ENCODE results near the gene GPRC5D.

Gene GPRC5D

DNA sequence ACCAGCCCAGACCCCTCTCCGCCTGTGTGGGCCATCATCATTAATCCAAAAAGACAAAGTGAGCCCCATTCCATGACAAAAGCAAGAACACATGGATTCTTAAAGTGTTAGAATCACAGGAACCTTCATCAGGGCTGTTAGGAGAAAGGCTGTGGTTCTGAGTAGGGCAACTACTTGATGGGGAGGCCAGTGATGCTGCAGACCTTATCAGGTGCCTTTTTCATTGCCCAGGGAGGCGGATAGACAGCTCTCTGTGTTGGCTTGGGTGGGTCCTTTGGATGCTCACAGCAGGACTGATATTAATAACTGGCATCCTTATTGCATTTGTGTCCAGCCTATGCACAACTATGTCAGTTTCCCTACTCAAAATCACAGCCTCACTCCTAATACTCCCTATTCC is 45.8 kb upstream of the GPRC5D start:
- no peak overlapping the region for H3K4me3 ChIP-seq (ENCODE audit: insufficient read length, low read depth)
- no peaks in the 10 kb centered on the region for H3K9me3 ChIP-seq (ENCODE audit: insufficient read depth, low read length)
- H3K4me1 ChIP-seq (ENCODE audit: insufficient read depth, insufficient read length), result no peaks in the 10 kb centered on the region
- no peak overlapping the region for H3K9ac ChIP-seq (ENCODE audit: insufficient read length, low read depth)
- TF ChIP-seq ZNF274 (IDR thresholded peaks at IDR 0.05; ENCODE audit: low read depth, low read length) (no peak), YY1 (IDR thresholded peaks at IDR 0.05; ENCODE audit: insufficient read depth, insufficient read length) (no peak), SUZ12 (IDR thresholded peaks at IDR 0.05; ENCODE audit: extremely low read depth, insufficient read depth, insufficient read length) (no peak)
- H3K36me3 ChIP-seq (ENCODE audit: insufficient read depth, insufficient read length, low read length), result peaks cover 12% of the 10 kb centered on the region
- DNase-seq (ENCODE audit: low read depth, low spot score), result no peak
- H3K27me3 ChIP-seq (ENCODE audit: insufficient read depth, insufficient read length), result peaks cover 14% of the 10 kb centered on the region

- DNase-seq (ENCODE audit: low read depth, low spot score), result no peak
- Histone ChIP-seq H3K27me3 (ENCODE audit: insufficient read depth, insufficient read length) (peaks cover 8% of the 10 kb centered on the region), H3K4me1 (ENCODE audit: insufficient read depth, insufficient read length) (no peaks in the 10 kb centered on the region), H3K9ac (ENCODE audit: insufficient read length, low read depth) (no peak overlapping the region), H3K36me3 (ENCODE audit: insufficient read depth, insufficient read length, low read length) (peaks cover 12% of the 10 kb centered on the region), H3K4me3 (ENCODE audit: insufficient read length, low read depth) (no peak overlapping the region), H3K9me3 (ENCODE audit: insufficient read depth, low read length) (no peaks in the 10 kb centered on the region)
- TF ChIP-seq ZNF274 (IDR thresholded peaks at IDR 0.05; ENCODE audit: low read depth, low read length) (no peak), YY1 (IDR thresholded peaks at IDR 0.05; ENCODE audit: insufficient read depth, insufficient read length) (no peak), SUZ12 (IDR thresholded peaks at IDR 0.05; ENCODE audit: extremely low read depth, insufficient read depth, insufficient read length) (no peak)
Measured at GRCh38 chr12:12997156-12997555, 45.2 kb upstream of the GPRC5D start.

DNA sequence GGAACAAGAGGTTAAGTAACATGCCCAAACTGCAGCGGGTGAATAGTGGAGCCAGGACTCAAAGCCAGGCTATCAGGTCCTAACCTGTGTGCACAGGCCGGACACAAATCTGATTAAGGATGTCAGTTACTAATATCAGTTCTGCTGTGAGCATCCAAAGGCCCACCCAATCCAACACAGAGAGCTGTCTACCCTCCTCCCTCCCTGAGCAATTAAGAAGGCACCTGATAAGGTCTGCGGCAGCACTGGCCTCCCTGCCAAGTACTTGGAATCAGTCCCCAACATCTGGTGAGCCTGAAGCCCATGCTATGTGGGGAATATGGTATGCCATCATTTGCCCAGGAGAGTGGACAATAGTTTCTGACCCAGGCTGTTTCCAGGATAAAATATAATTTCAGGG is 44.2 kb upstream of the GPRC5D start:
- Histone ChIP-seq H3K4me3 (ENCODE audit: insufficient read length, low read depth) (no peak overlapping the region), H3K27me3 (ENCODE audit: insufficient read depth, insufficient read length) (no peaks in the 10 kb centered on the region), H3K9ac (ENCODE audit: insufficient read length, low read depth) (no peak overlapping the region), H3K9me3 (ENCODE audit: insufficient read depth, low read length) (no peaks in the 10 kb centered on the region), H3K36me3 (ENCODE audit: insufficient read depth, insufficient read length, low read length) (peaks cover 12% of the 10 kb centered on the region), H3K4me1 (ENCODE audit: insufficient read depth, insufficient read length) (no peaks in the 10 kb centered on the region)
- no peak for DNase-seq (ENCODE audit: low read depth, low spot score)
- TF ChIP-seq SUZ12 (IDR thresholded peaks at IDR 0.05; ENCODE audit: extremely low read depth, insufficient read depth, insufficient read length) (no peak), YY1 (IDR thresholded peaks at IDR 0.05; ENCODE audit: insufficient read depth, insufficient read length) (no peak), ZNF274 (IDR thresholded peaks at IDR 0.05; ENCODE audit: low read depth, low read length) (no peak)

DNA sequence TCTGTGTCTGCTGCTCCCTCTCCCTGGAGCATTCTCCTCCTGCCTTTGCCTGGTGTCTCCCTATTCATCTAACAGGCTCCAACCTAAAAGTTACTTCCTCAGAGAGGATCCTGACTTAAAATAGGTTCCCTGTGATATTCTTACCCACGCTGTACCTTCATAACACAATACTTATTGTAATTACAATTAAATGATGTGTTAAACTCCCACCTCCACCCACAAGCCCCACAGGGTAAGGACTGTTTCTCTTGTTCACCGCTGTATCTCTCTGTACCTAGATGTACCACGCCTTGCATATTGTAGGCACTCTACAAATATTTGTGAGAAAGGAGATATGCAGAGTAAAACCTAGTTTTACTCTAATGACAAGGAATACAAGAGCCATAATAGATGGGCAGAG is 43.1 kb upstream of the GPRC5D start:
- Histone ChIP-seq H3K9ac (ENCODE audit: insufficient read length, low read depth) (no peak overlapping the region), H3K27me3 (ENCODE audit: insufficient read depth, insufficient read length) (no peaks in the 10 kb centered on the region), H3K9me3 (ENCODE audit: insufficient read depth, low read length) (no peaks in the 10 kb centered on the region), H3K36me3 (ENCODE audit: insufficient read depth, insufficient read length, low read length) (peaks cover 12% of the 10 kb centered on the region), H3K4me1 (ENCODE audit: insufficient read depth, insufficient read length) (no peaks in the 10 kb centered on the region), H3K4me3 (ENCODE audit: insufficient read length, low read depth) (no peak overlapping the region)
- TF ChIP-seq YY1 (IDR thresholded peaks at IDR 0.05; ENCODE audit: insufficient read depth, insufficient read length) (no peak), SUZ12 (IDR thresholded peaks at IDR 0.05; ENCODE audit: extremely low read depth, insufficient read depth, insufficient read length) (no peak), ZNF274 (IDR thresholded peaks at IDR 0.05; ENCODE audit: low read depth, low read length) (no peak)
- DNase-seq (ENCODE audit: low read depth, low spot score), result no peak

DNA sequence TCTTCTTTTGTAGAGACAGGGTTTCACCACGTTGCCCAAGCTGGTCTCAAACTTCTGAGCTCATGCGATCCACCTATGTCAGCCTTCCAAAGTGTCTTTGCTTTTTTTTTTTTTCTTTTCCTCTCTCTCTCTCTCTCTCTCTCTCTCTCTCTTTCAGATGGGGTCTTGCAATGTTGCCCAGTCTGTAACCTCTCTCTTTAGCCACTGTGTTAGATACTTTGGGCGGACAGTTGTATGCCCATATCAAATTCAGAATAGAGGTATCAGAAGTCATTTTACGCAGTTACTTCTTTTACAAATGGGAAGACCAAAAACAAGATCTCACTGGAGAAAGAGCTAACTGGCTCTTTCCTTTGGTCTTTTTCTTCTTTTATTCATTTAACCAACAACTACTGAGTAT is 41.4 kb upstream of the GPRC5D start:
- TF ChIP-seq YY1 (IDR thresholded peaks at IDR 0.05; ENCODE audit: insufficient read depth, insufficient read length), result no peak
- no peak for TF ChIP-seq ZNF274 (IDR thresholded peaks at IDR 0.05; ENCODE audit: low read depth, low read length)
- TF ChIP-seq SUZ12 (IDR thresholded peaks at IDR 0.05; ENCODE audit: extremely low read depth, insufficient read depth, insufficient read length), result no peak
- H3K4me1 ChIP-seq (ENCODE audit: insufficient read depth, insufficient read length), result no peaks in the 10 kb centered on the region
- DNase-seq (ENCODE audit: low read depth, low spot score), result no peak
- H3K27me3 ChIP-seq (ENCODE audit: insufficient read depth, insufficient read length), result no peaks in the 10 kb centered on the region
- no peaks in the 10 kb centered on the region for H3K9me3 ChIP-seq (ENCODE audit: insufficient read depth, low read length)
- H3K9ac ChIP-seq (ENCODE audit: insufficient read length, low read depth), result no peak overlapping the region
- no peak overlapping the region for H3K4me3 ChIP-seq (ENCODE audit: insufficient read length, low read depth)
- peaks cover 23% of the 10 kb centered on the region for H3K36me3 ChIP-seq (ENCODE audit: insufficient read depth, insufficient read length, low read length)

GRCh38 chr12:12992418-12993130 is 40.6 kb upstream of the GPRC5D start:
- Histone ChIP-seq H3K27me3 (ENCODE audit: insufficient read depth, insufficient read length) (no peaks in the 10 kb centered on the region), H3K4me1 (ENCODE audit: insufficient read depth, insufficient read length) (no peaks in the 10 kb centered on the region), H3K4me3 (ENCODE audit: insufficient read length, low read depth) (no peak overlapping the region), H3K36me3 (ENCODE audit: insufficient read depth, insufficient read length, low read length) (peaks cover 26% of the 10 kb centered on the region), H3K9me3 (ENCODE audit: insufficient read depth, low read length) (no peaks in the 10 kb centered on the region), H3K9ac (ENCODE audit: insufficient read length, low read depth) (no peak overlapping the region)
- no peak for TF ChIP-seq SUZ12 (IDR thresholded peaks at IDR 0.05; ENCODE audit: extremely low read depth, insufficient read depth, insufficient read length)
- no peak for TF ChIP-seq ZNF274 (IDR thresholded peaks at IDR 0.05; ENCODE audit: low read depth, low read length)
- no peak for TF ChIP-seq YY1 (IDR thresholded peaks at IDR 0.05; ENCODE audit: insufficient read depth, insufficient read length)
- DNase-seq (ENCODE audit: low read depth, low spot score), result no peak

DNA sequence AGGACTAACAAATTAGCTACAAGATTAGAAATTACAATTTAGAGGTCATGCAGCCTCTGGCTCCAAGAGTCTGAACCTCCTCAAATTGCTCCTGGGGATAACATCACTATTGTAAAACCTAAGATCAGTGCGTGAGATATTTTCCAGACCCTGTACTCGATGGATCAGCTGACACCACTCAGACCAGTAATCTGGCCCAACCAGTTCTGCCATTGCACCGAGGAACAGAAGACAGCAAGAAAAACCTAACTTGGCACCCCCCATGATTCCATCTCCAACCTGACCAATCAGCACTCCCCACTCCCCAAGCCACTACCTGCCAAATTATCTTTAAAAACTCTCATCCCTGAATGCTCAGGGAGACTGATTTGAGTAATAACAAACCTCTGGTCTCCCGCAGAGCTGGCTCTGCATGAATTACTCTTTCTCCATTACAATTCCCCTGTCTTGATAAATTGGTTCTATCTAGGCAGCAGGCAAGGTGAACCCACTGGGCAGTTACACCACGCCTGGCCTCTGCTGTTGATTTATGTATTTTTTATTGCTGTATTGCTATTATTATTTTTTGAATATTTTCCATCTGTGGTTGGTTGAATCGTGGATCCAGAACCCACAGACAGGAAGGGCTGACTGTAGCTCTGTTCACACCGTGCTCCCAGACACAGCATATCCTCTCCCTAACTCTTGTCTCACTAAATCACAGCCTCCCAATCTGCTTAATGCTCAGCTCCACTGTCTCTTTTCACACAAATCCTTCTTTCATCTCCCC is 38.9 kb upstream of the GPRC5D start:
- H3K27me3 ChIP-seq (ENCODE audit: insufficient read depth, insufficient read length), result no peaks in the 10 kb centered on the region
- H3K36me3 ChIP-seq (ENCODE audit: insufficient read depth, insufficient read length, low read length), result peaks cover 33% of the 10 kb centered on the region
- H3K4me3 ChIP-seq (ENCODE audit: insufficient read length, low read depth), result no peak overlapping the region
- H3K9me3 ChIP-seq (ENCODE audit: insufficient read depth, low read length), result no peaks in the 10 kb centered on the region
- DNase-seq (ENCODE audit: low read depth, low spot score), result no peak
- TF ChIP-seq ZNF274 (IDR thresholded peaks at IDR 0.05; ENCODE audit: low read depth, low read length) (no peak), YY1 (IDR thresholded peaks at IDR 0.05; ENCODE audit: insufficient read depth, insufficient read length) (no peak), SUZ12 (IDR thresholded peaks at IDR 0.05; ENCODE audit: extremely low read depth, insufficient read depth, insufficient read length) (no peak)
- H3K4me1 ChIP-seq (ENCODE audit: insufficient read depth, insufficient read length), result peaks cover 3% of the 10 kb centered on the region
- no peak overlapping the region for H3K9ac ChIP-seq (ENCODE audit: insufficient read length, low read depth)

Measured in NT2/D1 (cell line).